Skeletal muscle satellite cell (primary cell): ENCODE results near the gene COL19A1.
"Not testable (repeated sequence)": the region's sequence is repeated elsewhere in the genome, so short reads cannot be mapped to it uniquely, and the experiment has no call there.

Experiments used
- H3K27me3 ChIP-seq: 2 replicates; pipeline ENCODE4 v1.7.0; 2013; ENCODE audit warnings: low read length; ENCODE audit not compliant: control insufficient read depth, insufficient read depth
- H3K36me3 ChIP-seq: 2 replicates; pipeline ENCODE4 v1.7.0; 2013; ENCODE audit warnings: mild to moderate bottlenecking, control low read depth, low read length; ENCODE audit not compliant: insufficient read depth
- H3K4me1 ChIP-seq: 2 replicates; pipeline ENCODE4 v1.7.0; 2013; ENCODE audit warnings: low read length; ENCODE audit not compliant: control insufficient read depth, insufficient read depth
- H3K4me2 ChIP-seq: 2 replicates; pipeline ENCODE4 v1.7.0; 2013; ENCODE audit warnings: mild to moderate bottlenecking, low read length
- H3K4me3 ChIP-seq: 2 replicates; pipeline ENCODE4 v1.7.0; 2013; ENCODE audit warnings: low read length
- H3K9ac ChIP-seq: 2 replicates; pipeline ENCODE4 v1.7.0; 2013; ENCODE audit warnings: mild to moderate bottlenecking, low read depth, low read length, moderate library complexity
- H3K9me3 ChIP-seq: replicated peaks from 2 replicates; pipeline ENCODE4 v1.7.0; 2013; ENCODE audit warnings: mild to moderate bottlenecking, control low read depth, low read length

The COL19A1 gene

GRCh38 chr6:69976591-69977090, 110.3 kb downstream of the COL19A1 start:
- Histone ChIP-seq H3K36me3 (no peaks in the 10 kb centered on the region), H3K4me3 (no peak overlapping the region), H3K9me3 (no peaks in the 10 kb centered on the region), H3K27me3 (no peaks in the 10 kb centered on the region), H3K4me1 (no peaks in the 10 kb centered on the region), H3K4me2 (no peak overlapping the region), H3K9ac (no peak overlapping the region)

GRCh38 chr6:69980624-69981023, 114.3 kb downstream of the COL19A1 start:
- no peak overlapping the region for H3K4me3 ChIP-seq
- no peaks in the 10 kb centered on the region for H3K9me3 ChIP-seq
- no peaks in the 10 kb centered on the region for H3K4me1 ChIP-seq
- no peak overlapping the region for H3K4me2 ChIP-seq
- no peak overlapping the region for H3K9ac ChIP-seq
- H3K36me3 ChIP-seq: no peaks in the 10 kb centered on the region
- H3K27me3 ChIP-seq: no peaks in the 10 kb centered on the region

- Histone ChIP-seq H3K36me3 (no peaks in the 10 kb centered on the region), H3K4me3 (no peak overlapping the region), H3K4me1 (no peaks in the 10 kb centered on the region), H3K27me3 (no peaks in the 10 kb centered on the region), H3K9ac (no peak overlapping the region), H3K4me2 (no peak overlapping the region), H3K9me3 (no peaks in the 10 kb centered on the region)
Measured at GRCh38 chr6:69984506-69984905, 118.2 kb downstream of the COL19A1 start.

GRCh38 chr6:69985180-69985579, 118.8 kb downstream of the COL19A1 start:
- H3K4me1 ChIP-seq: no peaks in the 10 kb centered on the region
- no peaks in the 10 kb centered on the region for H3K9me3 ChIP-seq
- H3K4me3 ChIP-seq: no peak overlapping the region
- no peaks in the 10 kb centered on the region for H3K27me3 ChIP-seq
- no peak overlapping the region for H3K4me2 ChIP-seq
- no peak overlapping the region for H3K9ac ChIP-seq
- H3K36me3 ChIP-seq: no peaks in the 10 kb centered on the region

- Histone ChIP-seq H3K27me3 (no peaks in the 10 kb centered on the region), H3K4me1 (no peaks in the 10 kb centered on the region), H3K9ac (no peak overlapping the region), H3K4me2 (no peak overlapping the region), H3K36me3 (no peaks in the 10 kb centered on the region), H3K9me3 (no peaks in the 10 kb centered on the region), H3K4me3 (no peak overlapping the region)
Measured at GRCh38 chr6:69987550-69987949, 121.2 kb downstream of the COL19A1 start.

- Histone ChIP-seq H3K4me3 (no peak overlapping the region), H3K9ac (no peak overlapping the region), H3K27me3 (no peaks in the 10 kb centered on the region), H3K4me1 (no peaks in the 10 kb centered on the region), H3K4me2 (no peak overlapping the region), H3K36me3 (no peaks in the 10 kb centered on the region), H3K9me3 (no peaks in the 10 kb centered on the region)
Measured at GRCh38 chr6:69988458-69989126, 122.2 kb downstream of the COL19A1 start.

- H3K9me3 ChIP-seq: no peaks in the 10 kb centered on the region
Measured at GRCh38 chr6:69994251-69994650, 127.9 kb downstream of the COL19A1 start.

GRCh38 chr6:70008189-70008588, 141.8 kb downstream of the COL19A1 start:
- H3K4me2 ChIP-seq: no peak overlapping the region
- H3K9me3 ChIP-seq: no peaks in the 10 kb centered on the region
- no peaks in the 10 kb centered on the region for H3K36me3 ChIP-seq
- H3K4me1 ChIP-seq: no peaks in the 10 kb centered on the region
- H3K27me3 ChIP-seq: no peaks in the 10 kb centered on the region
- no peak overlapping the region for H3K4me3 ChIP-seq
- no peak overlapping the region for H3K9ac ChIP-seq

More at GRCh38 chr6:69994251-69994650, 127.9 kb downstream of the COL19A1 start:
- Histone ChIP-seq H3K4me1 (peaks cover 4% of the 10 kb centered on the region), H3K27me3 (no peaks in the 10 kb centered on the region), H3K9ac (no peak overlapping the region), H3K4me2 (no peak overlapping the region), H3K4me3 (no peak overlapping the region), H3K36me3 (no peaks in the 10 kb centered on the region)

GRCh38 chr6:70010339-70010738, 144.0 kb downstream of the COL19A1 start:
- H3K9me3 ChIP-seq, H3K36me3 ChIP-seq, H3K4me2 ChIP-seq, H3K27me3 ChIP-seq, H3K4me3 ChIP-seq, H3K4me1 ChIP-seq, H3K9ac ChIP-seq: not testable (repeated sequence)

GRCh38 chr6:70023201-70023600, 156.8 kb downstream of the COL19A1 start:
- H3K36me3 ChIP-seq, H3K9me3 ChIP-seq, H3K9ac ChIP-seq, H3K4me2 ChIP-seq, H3K4me1 ChIP-seq, H3K4me3 ChIP-seq, H3K27me3 ChIP-seq: not testable (repeated sequence)

GRCh38 chr6:70028246-70028645, 161.9 kb downstream of the COL19A1 start:
- Histone ChIP-seq H3K4me3 (no peak overlapping the region), H3K9me3 (no peaks in the 10 kb centered on the region), H3K36me3 (no peaks in the 10 kb centered on the region), H3K27me3 (no peaks in the 10 kb centered on the region), H3K4me2 (no peak overlapping the region), H3K9ac (no peak overlapping the region), H3K4me1 (no peaks in the 10 kb centered on the region)

GRCh38 chr6:70028926-70029325, 162.6 kb downstream of the COL19A1 start:
- Histone ChIP-seq H3K9ac (no peak overlapping the region), H3K4me3 (no peak overlapping the region), H3K27me3 (no peaks in the 10 kb centered on the region), H3K4me1 (no peaks in the 10 kb centered on the region), H3K36me3 (no peaks in the 10 kb centered on the region), H3K4me2 (no peak overlapping the region), H3K9me3 (no peaks in the 10 kb centered on the region)
